ENCODE data around the gene GLYATL1B.
"Not testable (repeated sequence)": the region's sequence is repeated elsewhere in the genome, so short reads cannot be mapped to it uniquely, and the experiment has no call there.

DNA sequence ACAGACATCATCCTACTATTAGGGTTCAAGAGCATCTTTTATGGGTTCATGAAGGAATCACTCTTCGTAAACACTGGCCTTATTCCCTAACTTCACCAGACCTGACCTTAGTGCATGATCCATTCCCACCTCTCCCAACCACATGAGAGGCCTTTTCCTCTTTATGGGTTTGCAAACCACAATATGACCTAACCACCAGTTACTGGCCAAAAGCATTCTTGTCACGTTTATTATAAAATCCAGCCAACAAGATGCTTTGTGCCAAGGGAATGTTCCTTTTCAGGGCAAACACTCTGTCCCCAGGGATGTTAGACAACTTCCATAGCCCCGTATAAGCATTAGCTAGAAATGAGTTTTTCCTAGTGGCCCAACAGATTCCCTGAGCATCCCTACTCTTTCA, 26.0 kb upstream of the GLYATL1B start:
- TF ChIP-seq, protein P1, sequence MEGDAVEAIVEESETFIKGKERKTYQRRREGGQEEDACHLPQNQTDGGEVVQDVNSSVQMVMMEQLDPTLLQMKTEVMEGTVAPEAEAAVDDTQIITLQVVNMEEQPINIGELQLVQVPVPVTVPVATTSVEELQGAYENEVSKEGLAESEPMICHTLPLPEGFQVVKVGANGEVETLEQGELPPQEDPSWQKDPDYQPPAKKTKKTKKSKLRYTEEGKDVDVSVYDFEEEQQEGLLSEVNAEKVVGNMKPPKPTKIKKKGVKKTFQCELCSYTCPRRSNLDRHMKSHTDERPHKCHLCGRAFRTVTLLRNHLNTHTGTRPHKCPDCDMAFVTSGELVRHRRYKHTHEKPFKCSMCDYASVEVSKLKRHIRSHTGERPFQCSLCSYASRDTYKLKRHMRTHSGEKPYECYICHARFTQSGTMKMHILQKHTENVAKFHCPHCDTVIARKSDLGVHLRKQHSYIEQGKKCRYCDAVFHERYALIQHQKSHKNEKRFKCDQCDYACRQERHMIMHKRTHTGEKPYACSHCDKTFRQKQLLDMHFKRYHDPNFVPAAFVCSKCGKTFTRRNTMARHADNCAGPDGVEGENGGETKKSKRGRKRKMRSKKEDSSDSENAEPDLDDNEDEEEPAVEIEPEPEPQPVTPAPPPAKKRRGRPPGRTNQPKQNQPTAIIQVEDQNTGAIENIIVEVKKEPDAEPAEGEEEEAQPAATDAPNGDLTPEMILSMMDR (IDR thresholded peaks at IDR 0.05): not testable (repeated sequence)
- TF ChIP-seq EZH2 (IDR thresholded peaks at IDR 0.05; ENCODE audit: borderline replicate concordance, insufficient read depth, low read depth, low read length, poor library complexity, severe bottlenecking): not testable (repeated sequence)

Measured in B cell (primary cell).